HG03095 (cell line): ENCODE results near the gene RASAL2.
A peak's percentile ranks its signal among the peaks of the same experiment; 100 is the strongest.

Experiments
- ATAC-seq: cut with Tn5 transposase; IDR thresholded peaks from one replicate; pipeline ENCODE4 v1.9.1; 2021; ENCODE audit warnings: moderate library complexity; ENCODE audit not compliant: unreplicated experiment

The RASAL2 gene

GRCh38 chr1:178093951-178094738 lies at the start of gene RASAL2:
Gene RASAL2, plus strand, starts transcription at chr1:178094104. Its CDS starts 389 bp downstream, at chr1:178094493.
- peak; percentile 32 for ATAC-seq

DNA sequence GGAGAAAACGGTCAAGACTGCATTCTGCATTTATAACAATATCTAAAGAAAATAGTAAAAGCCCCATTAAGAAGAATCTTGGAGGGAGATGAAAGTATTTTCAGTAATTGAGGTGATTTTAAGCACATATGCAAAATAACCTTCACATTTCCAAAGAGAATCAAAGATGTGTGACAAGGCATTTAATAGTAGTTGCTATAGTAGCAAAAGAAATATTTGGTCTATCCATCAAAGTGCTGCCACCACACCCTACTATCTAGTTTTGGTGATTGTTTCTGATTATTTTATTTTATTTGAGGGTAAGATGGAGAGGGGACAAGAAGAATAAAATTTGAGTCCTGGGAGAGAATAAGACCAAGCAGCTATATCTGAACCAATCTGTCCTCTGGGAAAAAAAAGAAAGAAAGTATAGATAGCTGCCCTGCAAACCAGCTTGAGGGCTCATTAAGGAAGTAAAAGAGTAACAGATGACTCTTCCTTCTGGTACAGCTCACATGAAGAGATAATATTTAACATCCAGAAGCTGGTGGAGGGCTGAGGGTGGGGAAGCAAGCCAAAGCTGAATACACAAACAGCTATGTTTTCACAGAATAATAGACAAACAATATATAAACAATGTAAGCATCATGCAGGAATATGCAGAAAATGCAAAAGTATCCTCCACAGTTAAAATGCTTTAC lies 47.2 kb upstream of the RASAL2 start:
- no peak for ATAC-seq

DNA sequence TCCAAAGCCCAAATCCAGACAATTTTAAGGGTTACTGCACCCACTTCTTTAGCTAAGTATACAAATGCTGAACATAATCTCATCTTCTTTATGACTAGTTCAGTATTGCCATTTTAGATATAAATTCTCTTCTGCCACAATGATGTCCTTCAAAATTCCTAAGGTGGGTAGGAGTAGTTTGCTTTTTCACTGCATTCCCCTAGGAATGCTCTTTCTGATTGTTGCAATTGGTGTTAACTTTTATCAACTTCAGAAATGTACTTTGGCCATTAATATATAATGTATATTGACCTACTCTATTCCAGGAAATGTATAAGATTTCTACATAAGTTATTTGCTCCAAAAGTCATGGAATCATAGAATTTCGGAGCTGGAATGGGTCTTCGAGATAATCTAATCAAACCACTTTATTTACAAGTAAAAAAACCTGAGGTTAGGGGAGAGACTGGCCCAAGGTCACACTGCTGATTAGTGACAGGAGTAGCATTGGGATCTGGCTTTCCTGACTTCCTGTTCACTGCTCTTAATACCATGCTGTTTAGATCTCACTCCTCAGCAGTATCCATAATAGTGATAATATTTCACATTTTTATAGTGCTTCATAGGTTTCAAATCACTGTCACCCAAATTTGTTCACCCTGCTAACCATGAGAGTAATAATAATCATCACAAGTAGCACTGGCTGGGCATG lies 46.4 kb upstream of the RASAL2 start:
- no peak for ATAC-seq

DNA sequence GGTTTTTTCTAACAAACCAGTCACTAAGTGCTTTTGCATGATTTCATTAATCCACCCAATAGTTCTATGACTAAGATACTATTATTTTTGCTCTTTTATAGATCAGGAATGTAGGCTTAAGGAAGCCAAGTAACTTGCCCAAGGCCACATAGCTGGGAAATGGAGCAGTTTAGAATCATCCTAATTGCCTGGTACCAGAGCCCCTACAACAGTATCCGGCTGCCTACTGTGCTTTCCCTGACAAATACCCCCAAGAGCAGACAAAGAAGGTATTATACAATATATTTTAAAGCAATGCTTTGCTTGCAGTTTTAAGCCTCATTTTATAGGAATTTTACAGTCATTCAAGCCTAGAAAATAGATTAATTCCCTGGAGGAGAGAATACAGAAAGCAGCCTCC lies 45.5 kb upstream of the RASAL2 start:
- no peak for ATAC-seq

GRCh38 chr1:178048883-178049282 lies 45.0 kb upstream of the RASAL2 start:
- ATAC-seq, result no peak

- ATAC-seq, result no peak
Observed at GRCh38 chr1:178050084-178050483, 43.8 kb upstream of the RASAL2 start.

DNA sequence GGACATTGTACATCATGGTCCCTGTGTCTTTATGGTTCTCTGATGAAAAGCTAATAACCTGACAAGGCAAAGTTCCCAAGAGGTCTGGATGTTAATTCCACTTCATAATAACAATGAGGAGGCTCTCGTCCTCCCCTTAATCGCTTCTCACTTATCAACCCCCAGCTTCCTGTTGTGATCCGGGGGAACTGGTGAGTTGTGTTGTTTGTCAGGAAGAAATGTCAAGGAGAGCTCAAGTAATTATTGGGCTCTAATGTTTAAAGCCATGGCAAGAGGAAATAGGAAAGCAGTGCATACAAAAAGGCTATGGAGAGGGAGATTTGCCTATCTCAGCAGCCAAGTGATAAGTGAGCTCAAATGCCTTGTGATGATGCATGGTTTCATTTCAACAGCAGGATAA lies 42.8 kb upstream of the RASAL2 start:
- ATAC-seq, result no peak

DNA sequence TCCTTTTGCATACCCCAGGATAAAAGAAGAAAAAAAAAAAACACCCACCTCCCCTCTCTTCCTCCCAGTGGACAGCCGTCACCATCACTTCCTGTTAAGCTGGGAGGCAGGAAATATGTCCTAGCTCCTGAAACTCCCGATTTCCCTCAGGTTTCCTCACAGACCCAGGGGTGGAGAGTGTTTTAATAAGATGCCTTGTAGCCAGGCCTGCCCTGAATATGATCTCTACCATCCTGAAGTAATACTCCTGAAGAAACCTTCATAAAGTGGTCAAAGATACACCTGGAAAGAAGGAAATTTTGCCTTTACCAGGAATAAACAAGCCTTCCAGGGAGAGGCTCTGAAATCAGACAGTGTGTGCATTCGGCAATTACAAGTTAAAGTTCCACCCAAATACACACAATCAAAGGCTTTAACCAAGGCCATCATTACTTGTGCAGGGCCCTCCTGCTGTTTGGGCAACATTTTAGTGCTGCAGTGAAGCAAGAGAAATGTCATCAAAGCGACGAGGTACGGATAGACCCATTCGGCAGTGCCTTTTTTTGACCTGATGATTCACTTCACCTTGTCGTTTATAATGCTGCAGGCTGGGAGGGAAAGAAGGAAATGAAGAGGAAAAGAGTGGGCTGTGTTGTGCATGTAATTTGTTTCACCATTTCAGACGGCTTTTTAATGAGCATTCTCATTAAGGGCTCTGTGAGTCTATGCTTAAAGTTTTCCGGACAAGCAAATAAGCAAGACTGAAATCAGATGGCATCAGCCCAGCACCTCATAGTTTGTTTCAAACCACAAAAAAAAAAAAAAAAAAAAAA lies 41.0 kb upstream of the RASAL2 start:
- no peak for ATAC-seq

GRCh38 chr1:178055093-178055492 lies 38.8 kb upstream of the RASAL2 start:
- no peak for ATAC-seq

DNA sequence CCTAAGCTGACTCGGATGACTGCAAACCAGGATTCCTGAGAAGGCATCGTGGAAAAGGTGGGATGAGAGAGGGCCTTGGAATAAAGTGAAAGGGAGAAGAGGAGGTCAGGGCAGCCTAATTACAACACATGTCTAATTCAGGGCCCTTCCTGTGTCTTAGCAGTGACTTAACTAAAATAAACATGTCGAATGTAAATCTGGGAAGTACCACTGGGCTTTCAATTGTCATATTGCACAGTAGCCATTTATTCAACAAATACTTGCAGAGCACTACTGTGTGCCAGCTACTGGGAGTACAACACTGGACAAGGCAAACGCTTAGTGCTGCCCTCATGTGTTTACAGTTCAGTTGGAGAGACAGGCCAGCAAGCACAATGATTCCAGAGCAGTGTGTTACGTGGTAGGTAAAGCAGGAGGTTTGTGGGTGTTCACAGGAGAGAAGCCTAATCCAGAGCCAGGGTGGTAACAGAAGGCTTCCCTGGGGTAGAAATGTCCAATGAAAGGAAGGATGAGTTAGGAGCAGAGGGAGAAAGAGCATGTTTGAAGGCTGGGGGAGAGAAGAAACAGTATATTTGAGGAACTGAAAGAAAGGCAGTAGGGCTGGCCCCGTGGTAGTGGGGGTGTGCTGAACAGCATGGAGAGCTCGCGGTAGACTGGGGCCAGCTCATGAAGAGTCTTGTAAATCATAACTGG lies 38.0 kb upstream of the RASAL2 start:
- peak; percentile 96 for ATAC-seq

DNA sequence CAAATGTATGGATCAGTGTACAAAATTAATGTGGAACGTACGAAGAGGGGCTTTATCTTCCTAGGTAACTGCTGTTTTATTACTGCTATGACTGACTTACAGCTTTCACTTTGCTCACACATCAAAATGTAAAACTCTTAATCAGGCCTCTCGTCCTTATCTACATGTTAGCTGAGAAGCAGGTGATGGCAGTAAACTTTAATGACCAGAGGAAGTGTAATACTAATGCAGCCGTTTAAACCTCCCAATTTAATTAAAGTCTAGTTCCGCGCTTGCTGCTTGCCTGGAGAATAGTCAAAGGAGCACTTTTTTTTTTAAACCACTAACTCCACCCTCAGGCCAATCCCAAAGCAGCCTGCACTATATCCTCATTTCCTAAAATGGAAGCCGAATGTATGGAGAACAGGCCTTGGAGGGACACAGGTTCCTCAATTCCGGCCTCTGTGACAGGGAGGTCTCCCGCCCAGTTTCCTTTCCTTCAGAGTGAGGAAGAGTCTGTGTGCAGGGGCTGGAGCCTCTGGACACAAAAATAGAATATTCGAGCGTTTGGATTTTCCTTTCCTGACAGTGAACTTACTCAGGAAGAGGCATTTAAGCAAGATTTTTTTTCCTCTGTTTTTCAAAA lies 36.7 kb upstream of the RASAL2 start:
- ATAC-seq, result no peak

DNA sequence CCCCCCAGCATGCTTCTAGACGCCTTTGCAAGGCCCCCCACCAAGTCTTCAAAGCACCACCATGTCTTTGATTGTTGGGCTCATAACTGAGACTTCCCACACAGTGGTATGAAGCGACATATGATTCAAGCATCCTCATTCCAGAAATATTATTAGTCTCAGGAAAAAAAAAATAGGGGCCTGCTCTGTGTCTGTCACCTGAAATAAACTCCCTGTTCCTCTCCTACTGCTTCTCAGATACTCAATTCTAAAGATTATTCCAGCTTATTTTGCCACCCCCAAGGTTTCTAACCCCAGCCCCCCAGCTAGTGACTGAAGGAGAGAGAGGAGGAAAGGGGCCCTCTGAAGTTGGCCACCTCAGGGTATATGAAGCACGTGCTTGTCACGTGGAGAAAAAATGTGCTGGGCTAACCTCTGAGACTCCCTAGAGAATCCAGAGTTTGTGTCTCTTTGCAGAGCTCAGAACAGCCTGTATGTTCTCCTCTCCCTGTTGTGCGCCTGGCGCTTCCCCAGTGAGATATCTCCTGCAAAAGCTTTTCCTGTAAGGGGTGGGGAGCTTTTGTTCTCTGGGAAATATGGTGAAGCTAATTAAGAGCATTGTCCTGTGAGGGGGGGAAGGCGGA lies 35.9 kb upstream of the RASAL2 start:
- ATAC-seq, result no peak

GRCh38 chr1:178060789-178061556 lies 32.9 kb upstream of the RASAL2 start:
- no peak for ATAC-seq

- no peak for ATAC-seq
Observed at GRCh38 chr1:178061620-178062019, 32.3 kb upstream of the RASAL2 start.

DNA sequence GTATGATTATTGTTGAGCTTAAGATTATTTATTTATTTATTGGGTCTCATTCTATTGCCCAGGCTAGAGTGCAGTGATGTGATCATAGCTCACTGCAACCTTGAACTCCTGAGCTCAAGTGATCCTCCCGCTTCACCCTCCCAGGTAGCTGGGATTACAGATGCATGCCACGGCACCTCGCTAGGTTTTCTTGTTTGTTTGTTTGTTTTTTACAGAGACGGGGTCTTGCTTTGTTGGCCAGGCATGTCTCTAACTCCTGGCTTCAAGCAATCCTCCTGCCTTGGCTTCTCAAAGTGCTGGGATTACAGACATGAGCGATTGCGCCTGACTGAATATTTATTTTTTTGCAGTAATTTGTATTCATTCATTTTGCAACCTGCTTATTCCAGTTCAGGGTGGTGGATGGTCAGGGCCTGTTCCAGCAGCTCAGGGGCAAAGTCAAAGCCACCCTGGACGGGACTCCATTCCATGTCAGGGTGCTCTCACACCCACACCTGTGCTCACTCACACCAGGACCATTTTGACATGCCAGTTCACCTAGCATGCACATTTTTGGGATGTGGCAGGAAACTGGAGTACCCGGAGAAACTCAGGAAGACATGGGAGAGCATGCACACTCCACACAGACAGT lies 29.6 kb upstream of the RASAL2 start:
- ATAC-seq, result no peak

DNA sequence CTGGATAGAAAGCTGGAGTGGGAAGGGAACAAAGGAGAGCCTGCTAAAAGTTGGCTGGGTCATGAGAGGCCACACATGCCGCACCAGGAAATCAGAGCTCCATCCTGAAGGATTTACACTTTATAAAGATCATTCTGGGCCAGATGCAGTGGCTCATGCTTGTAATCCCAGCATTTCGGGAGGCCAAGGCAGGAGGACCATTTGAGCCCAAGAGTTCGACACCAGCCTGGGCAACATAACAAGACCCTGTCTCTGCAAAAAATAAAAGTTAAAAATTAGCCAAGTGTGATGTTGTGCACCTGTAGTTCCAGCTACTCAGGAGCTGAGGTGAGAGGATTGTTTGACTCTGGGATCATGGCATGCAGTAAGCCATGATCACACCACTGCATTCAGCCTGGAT lies 28.7 kb upstream of the RASAL2 start:
- no peak for ATAC-seq

- no peak for ATAC-seq
Observed at GRCh38 chr1:178066296-178066907, 27.5 kb upstream of the RASAL2 start.
